HFFc6 (cell line): ENCODE data around the gene ZNRF1. TPM values are rescaled to one million over a fixed set of nuclear protein-coding genes. Genes with fewer than 3 reads are reported as not detected.
A peak's percentile ranks its signal among the peaks of the same experiment; 100 is the strongest.

ENCODE experiments used
- DNase-seq: peaks from one replicate; pipeline ENCODE4 v3.0.0-alpha.2; 2018
- H3K27ac Mint-ChIP-seq: 2 replicates; pipeline ENCODE4 v1.8.0; 2020; ENCODE audit warnings: mild to moderate bottlenecking, mixed read lengths
- H3K27me3 Mint-ChIP-seq: 2 replicates; pipeline ENCODE4 v1.8.0; 2021; ENCODE audit warnings: mild to moderate bottlenecking, moderate library complexity, mixed read lengths; ENCODE audit not compliant: insufficient read depth
- H3K36me3 Mint-ChIP-seq: 2 replicates; pipeline ENCODE4 v1.8.0; 2021; ENCODE audit warnings: low read depth, mixed read lengths
- H3K4me1 Mint-ChIP-seq: 2 replicates; pipeline ENCODE4 v1.8.0; 2020; ENCODE audit warnings: low read depth, mixed read lengths
- H3K4me3 Mint-ChIP-seq: 2 replicates; pipeline ENCODE4 v1.8.0; 2020; ENCODE audit warnings: mild to moderate bottlenecking, moderate library complexity, mixed read lengths
- H3K9me3 Mint-ChIP-seq: 2 replicates; pipeline ENCODE4 v1.8.0; 2020; ENCODE audit warnings: mild to moderate bottlenecking, mixed read lengths
- total RNA-seq, 6 experiments: library from RNA; stranded (reverse); fragmentation: NEBNext Ultra II Directional; extraction: Animal tissue kit (Norgen Biotek cat#: 25700); gene quantifications; 2 replicates in 1 of 6; 3 replicates in 5 of 6; pipeline ENCODE4 v1.2.3, GENCODE V29; 2021
- TF ChIP-seq, protein P1 (sequence below): fragments of 200-600 bp; sonication (generic); IDR thresholded peaks from 2 replicates; pipeline ENCODE4 v1.5.0; 2021; ENCODE audit warnings: antibody characterized with exemption, mild to moderate bottlenecking

The ZNRF1 gene
- total RNA-seq, 6 experiments from 2014 or later: 21.7 to 31.3 (median 28.0) TPM

DNA sequence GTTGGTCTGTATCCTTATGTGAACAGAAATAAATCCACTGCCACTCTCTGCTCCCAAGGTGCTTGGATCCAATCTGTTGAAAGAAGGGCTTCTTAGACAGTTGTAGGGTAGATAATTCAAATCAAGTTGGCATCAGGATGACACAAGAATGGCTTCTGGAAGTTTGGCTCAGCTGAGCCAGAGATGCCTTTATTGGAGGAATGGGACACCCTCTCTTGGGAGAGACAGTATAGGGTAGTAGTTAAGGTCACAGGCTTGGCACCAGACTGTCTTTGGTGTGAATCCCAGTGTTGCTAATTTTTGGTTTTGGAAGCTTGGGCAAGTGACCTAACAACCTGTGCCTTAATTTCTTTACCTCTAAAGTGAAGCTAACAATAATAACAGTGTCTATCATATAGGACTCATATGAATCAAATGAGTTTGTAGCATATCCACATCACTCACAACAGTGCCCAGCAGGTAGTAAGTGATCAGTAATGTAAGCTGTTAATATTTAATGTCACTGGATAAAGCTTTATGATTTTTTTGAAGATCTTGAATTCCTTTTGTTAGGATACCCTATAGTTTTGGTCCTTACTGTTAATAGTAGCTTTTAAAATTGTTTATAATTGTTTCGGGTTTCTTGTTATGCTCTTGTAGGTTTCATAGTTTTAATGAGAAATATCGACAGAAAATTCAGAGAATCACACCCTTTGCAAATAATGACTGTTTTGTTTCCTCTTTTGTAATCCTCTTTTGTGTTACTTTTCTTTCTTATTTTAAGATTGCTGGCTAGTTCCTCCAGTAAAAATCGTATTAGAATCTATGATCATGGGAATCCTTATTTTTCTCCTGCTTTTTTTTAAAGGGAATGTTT is 19.1 kb downstream of the ZNRF1 start:
- DNase-seq: no peak
- Mint-ChIP-seq H3K4me1 (peaks cover 29% of the 10 kb centered on the region), H3K27ac (no peak overlapping the region), H3K27me3 (no peaks in the 10 kb centered on the region), H3K4me3 (no peak overlapping the region), H3K9me3 (peaks cover 19% of the 10 kb centered on the region), H3K36me3 (peaks cover 29% of the 10 kb centered on the region)
- TF ChIP-seq, protein P1, sequence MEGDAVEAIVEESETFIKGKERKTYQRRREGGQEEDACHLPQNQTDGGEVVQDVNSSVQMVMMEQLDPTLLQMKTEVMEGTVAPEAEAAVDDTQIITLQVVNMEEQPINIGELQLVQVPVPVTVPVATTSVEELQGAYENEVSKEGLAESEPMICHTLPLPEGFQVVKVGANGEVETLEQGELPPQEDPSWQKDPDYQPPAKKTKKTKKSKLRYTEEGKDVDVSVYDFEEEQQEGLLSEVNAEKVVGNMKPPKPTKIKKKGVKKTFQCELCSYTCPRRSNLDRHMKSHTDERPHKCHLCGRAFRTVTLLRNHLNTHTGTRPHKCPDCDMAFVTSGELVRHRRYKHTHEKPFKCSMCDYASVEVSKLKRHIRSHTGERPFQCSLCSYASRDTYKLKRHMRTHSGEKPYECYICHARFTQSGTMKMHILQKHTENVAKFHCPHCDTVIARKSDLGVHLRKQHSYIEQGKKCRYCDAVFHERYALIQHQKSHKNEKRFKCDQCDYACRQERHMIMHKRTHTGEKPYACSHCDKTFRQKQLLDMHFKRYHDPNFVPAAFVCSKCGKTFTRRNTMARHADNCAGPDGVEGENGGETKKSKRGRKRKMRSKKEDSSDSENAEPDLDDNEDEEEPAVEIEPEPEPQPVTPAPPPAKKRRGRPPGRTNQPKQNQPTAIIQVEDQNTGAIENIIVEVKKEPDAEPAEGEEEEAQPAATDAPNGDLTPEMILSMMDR: no peak

- H3K36me3 Mint-ChIP-seq: peaks cover 33% of the 10 kb centered on the region
- no peak overlapping the region for H3K27ac Mint-ChIP-seq
- DNase-seq: no peak
- peaks cover 20% of the 10 kb centered on the region for H3K9me3 Mint-ChIP-seq
- no peaks in the 10 kb centered on the region for H3K27me3 Mint-ChIP-seq
- H3K4me1 Mint-ChIP-seq: peaks cover 32% of the 10 kb centered on the region
- TF ChIP-seq, protein P1: no peak
- no peak overlapping the region for H3K4me3 Mint-ChIP-seq
These were observed 20.2 kb downstream of the ZNRF1 start for GRCh38 chr16:75019007-75019406.

DNA sequence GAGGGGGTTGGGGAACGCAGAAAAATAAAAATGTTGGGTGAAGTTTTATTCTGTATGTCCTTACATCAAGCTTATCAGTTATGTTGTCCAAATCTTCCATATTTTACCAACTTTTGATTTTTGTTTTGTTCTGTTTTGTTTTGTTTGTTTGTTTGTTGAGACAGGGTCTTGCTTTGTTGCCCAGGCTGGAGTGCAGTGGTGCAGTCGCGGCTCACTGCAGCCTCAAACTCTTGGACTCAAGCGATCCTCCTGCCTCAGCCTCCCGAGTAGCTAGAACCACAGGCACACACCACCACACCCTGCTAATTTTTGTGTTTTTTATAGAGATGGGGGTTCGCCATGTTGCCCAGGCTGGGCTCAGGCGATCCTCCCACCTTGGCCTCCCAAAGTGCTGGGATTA is 20.8 kb downstream of the ZNRF1 start:
- Mint-ChIP-seq H3K9me3 (peaks cover 20% of the 10 kb centered on the region), H3K36me3 (peaks cover 33% of the 10 kb centered on the region), H3K27me3 (no peaks in the 10 kb centered on the region), H3K4me3 (no peak overlapping the region), H3K4me1 (peaks cover 33% of the 10 kb centered on the region), H3K27ac (no peak overlapping the region)
- no peak for DNase-seq
- TF ChIP-seq, protein P1: no peak

- Mint-ChIP-seq H3K9me3 (peaks cover 20% of the 10 kb centered on the region), H3K27me3 (no peaks in the 10 kb centered on the region), H3K4me1 (peaks cover 35% of the 10 kb centered on the region), H3K27ac (no peak overlapping the region), H3K4me3 (no peak overlapping the region), H3K36me3 (peaks cover 33% of the 10 kb centered on the region)
- DNase-seq: no peak
- TF ChIP-seq, protein P1: no peak
These were observed 22.6 kb downstream of the ZNRF1 start for GRCh38 chr16:75021410-75021809.

- Mint-ChIP-seq H3K4me3 (0 out of 2 replicates have a peak overlapping the region, but pooled peaks have one; percentile 18), H3K27ac (peak overlapping the region; percentile 66), H3K27me3 (no peaks in the 10 kb centered on the region), H3K36me3 (peaks cover 33% of the 10 kb centered on the region), H3K9me3 (peaks cover 20% of the 10 kb centered on the region), H3K4me1 (peaks cover 35% of the 10 kb centered on the region)
- no peak for DNase-seq
- TF ChIP-seq, protein P1: no peak
These were observed 23.7 kb downstream of the ZNRF1 start for GRCh38 chr16:75022567-75022966.
